ENCODE results near the gene OR52E8.

OR52E8 gene

GRCh38 chr11:5807580-5807979 is 49.9 kb downstream of the OR52E8 start:
- no peak for DNase-seq
